ENCODE measurements around the gene NR2C1. TPM values are rescaled to one million over a fixed set of nuclear protein-coding genes. Genes with fewer than 3 reads are reported as not detected.

Gene NR2C1
- total RNA-seq, 1 experiment from 2014 or later = 45.4 TPM

- no peak for TF ChIP-seq E2F4 (CRISPR knock-in tag; IDR thresholded peaks at IDR 0.05; ENCODE audit: borderline replicate concordance, low read depth)
- TF ChIP-seq TEAD4 (CRISPR knock-in tag; IDR thresholded peaks at IDR 0.05) = no peak
- TF ChIP-seq IRF2 (CRISPR knock-in tag; IDR thresholded peaks at IDR 0.05; ENCODE audit: borderline replicate concordance, low read depth) = no peak
- TF ChIP-seq ZNF317 (CRISPR knock-in tag; IDR thresholded peaks at IDR 0.05; ENCODE audit: borderline replicate concordance, low read depth) = no peak
- TF ChIP-seq FOXJ3 (CRISPR knock-in tag; IDR thresholded peaks at IDR 0.05; ENCODE audit: borderline replicate concordance) = no peak
- no peak for TF ChIP-seq FOXP4 (CRISPR knock-in tag; IDR thresholded peaks at IDR 0.05)
These were observed 69.5 kb downstream of the NR2C1 start (continued) for GRCh38 chr12:95003921-95004272.

- Mint-ChIP-seq H3K27me3 (ENCODE audit: low read depth) (no peaks in the 10 kb centered on the region), H3K36me3 (peaks cover 7% of the 10 kb centered on the region)
- CTCF ChIA-PET = interaction anchor here (0.6 to 1.4 kb wide), 5 partner anchors 11 to 894 kb away, joined by 3 to 5 read pairs (median 4); no protein-coding TSS in a partner anchor
- TF ChIP-seq ZBTB21 (CRISPR knock-in tag; IDR thresholded peaks at IDR 0.05; ENCODE audit: borderline replicate concordance) = no peak
- TF ChIP-seq MLX (CRISPR knock-in tag; IDR thresholded peaks at IDR 0.05) = no peak
- peak; percentile 76; the same call in 1 of the 2 replicates for TF ChIP-seq HMGXB4 (CRISPR knock-in tag; IDR thresholded peaks at IDR 0.05)
- TF ChIP-seq ZNF121 (CRISPR knock-in tag; IDR thresholded peaks at IDR 0.05) = no peak
- TF ChIP-seq NR1H2 (CRISPR knock-in tag; IDR thresholded peaks at IDR 0.05) = no peak
- TF ChIP-seq GABPB1 (CRISPR knock-in tag; IDR thresholded peaks at IDR 0.05) = peak; percentile 74; the same call in 1 of the 2 replicates
- TF ChIP-seq MYBL2 (CRISPR knock-in tag; IDR thresholded peaks at IDR 0.05) = peak; percentile 51; the same call in 1 of the 2 replicates
- 0 out of 2 replicates have a peak, but pooled peaks have one; percentile 63 for TF ChIP-seq IRF1 (CRISPR knock-in tag; IDR thresholded peaks at IDR 0.05)
- 0 out of 2 replicates have a peak, but pooled peaks have one; percentile 30 for TF ChIP-seq USF1 (CRISPR knock-in tag; IDR thresholded peaks at IDR 0.05)
- TF ChIP-seq ARID4B (CRISPR knock-in tag; IDR thresholded peaks at IDR 0.05; ENCODE audit: borderline replicate concordance) = peak; percentile 77; the same call in 1 of the 2 replicates
- TF ChIP-seq ZNF317 (CRISPR knock-in tag; IDR thresholded peaks at IDR 0.05; ENCODE audit: borderline replicate concordance, low read depth) = no peak
- no peak for TF ChIP-seq ZNF512 (CRISPR knock-in tag; IDR thresholded peaks at IDR 0.05; ENCODE audit: borderline replicate concordance)
- peak; percentile 51; the same call in 1 of the 2 replicates for TF ChIP-seq FOXP1 (CRISPR knock-in tag; IDR thresholded peaks at IDR 0.05; ENCODE audit: borderline replicate concordance)
- 0 out of 2 replicates have a peak, but pooled peaks have one; percentile 61 for TF ChIP-seq CREM (CRISPR knock-in tag; IDR thresholded peaks at IDR 0.05)
These were observed 70.1 kb downstream of the NR2C1 start, which contains the start of gene NDUFA12 for GRCh38 chr12:95003213-95003920. NDUFA12 (minus strand) TSS chr12:95003697; CDS start chr12:95003680, 17 bp downstream.

More at GRCh38 chr12:95003213-95003920, 70.1 kb downstream of the NR2C1 start, which contains the start of gene NDUFA12:
- Mint-ChIP-seq H3K9me3 (peaks cover 13% of the 10 kb centered on the region), H3K27ac (peak within 1 kb of the TSS; percentile 96), H3K4me1 (peaks cover 17% of the 10 kb centered on the region), H3K4me3 (peak within 1 kb of the TSS; percentile 95)
- POLR2A ChIA-PET = interaction anchor here (0.5 to 1.5 kb wide), 12 partner anchors 10 to 331 kb away, joined by 3 to 8 read pairs (median 4); partner anchors contain the start of genes FGD6, NR2C1 and VEZT
- peak; percentile 94 for DNase-seq (ENCODE audit: low spot score)
- ATAC-seq = peak; percentile 99
